ENCODE results near the gene C1orf21. TPM values are rescaled to one million over a fixed set of nuclear protein-coding genes. Genes with fewer than 3 reads are reported as not detected.

The C1orf21 gene
- total and polyA plus RNA-seq, 8 donors: 4.1 to 13.9 (median 7.7) TPM

- no peak for ATAC-seq
- Histone ChIP-seq H3K9me3 (no peaks in the 10 kb centered on the region), H3K27me3 (no peaks in the 10 kb centered on the region), H3K4me3 (no peak overlapping the region), H3K36me3 (no peaks in the 10 kb centered on the region), H3K4me1 (no peaks in the 10 kb centered on the region), H3K27ac (no peak overlapping the region)
- 93 to 94% methylated on average over 4 of the region's 4 CpGs for WGBS, 2 donors
- intact Hi-C loops (cut with DNase I): no loop called here
- no peak for DNase-seq
- no peak for TF ChIP-seq CTCF (IDR thresholded peaks at IDR 0.05)
- no peak for FAIRE-seq
These were observed 47.2 kb downstream of the C1orf21 start for GRCh38 chr1:184433956-184434502.

DNA sequence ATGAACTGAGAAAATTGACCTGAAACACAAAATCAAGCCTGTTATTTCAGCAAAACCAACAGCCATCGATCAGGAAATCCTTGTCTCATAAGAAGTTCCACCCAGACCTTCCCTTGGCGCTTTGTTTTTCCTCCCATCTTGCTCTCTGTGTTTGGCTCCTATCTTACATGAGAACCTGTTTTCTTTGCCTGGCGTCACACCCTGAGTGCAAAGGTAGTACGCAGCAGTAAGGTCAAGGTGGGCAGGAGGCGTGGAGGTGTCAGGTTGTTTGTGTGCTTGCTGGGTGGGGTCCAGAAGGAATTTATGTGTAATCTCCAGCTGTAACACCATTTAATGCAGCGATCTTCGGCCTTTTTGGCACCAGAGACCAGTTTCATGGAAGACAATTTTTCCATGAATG, 50.5 kb downstream of the C1orf21 start:
- peak in 1 of 6 donors; percentile 22 for DNase-seq
- Histone ChIP-seq H3K4me3 (no peak overlapping the region), H3K27me3 (no peaks in the 10 kb centered on the region), H3K27ac (no peak overlapping the region), H3K9me3 (no peaks in the 10 kb centered on the region), H3K4me1 (peaks cover 0 to 6% (median 0%) of the 10 kb centered on the region in 3 donors), H3K36me3 (no peaks in the 10 kb centered on the region)
- FAIRE-seq: no peak
- 50 to 64% methylated on average over 7 of the region's 7 CpGs for WGBS, 2 donors
- peak in 2 of 4 donors; percentile 45 to 54 for ATAC-seq
- intact Hi-C loops (cut with DNase I): no loop called here
- TF ChIP-seq CTCF (IDR thresholded peaks at IDR 0.05): no peak

DNA sequence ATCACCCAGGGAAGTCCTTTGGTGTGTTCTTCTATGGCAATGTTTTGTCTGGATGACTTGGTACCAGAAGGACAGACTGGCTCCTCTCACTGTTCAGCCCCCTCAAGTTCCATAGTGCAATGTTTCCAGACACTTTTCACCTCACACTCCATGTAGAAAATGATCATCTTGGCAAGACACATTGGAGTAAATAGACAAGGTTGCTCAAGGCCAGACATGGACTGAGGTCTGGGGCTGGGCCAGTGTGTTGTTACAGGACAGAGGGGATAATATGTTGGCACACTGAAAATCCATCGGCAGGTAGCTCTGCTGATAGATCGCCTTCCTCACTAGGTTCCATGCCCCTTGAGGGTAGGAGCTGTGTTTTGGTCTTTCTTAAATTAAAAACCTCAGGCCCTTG, 51.5 kb downstream of the C1orf21 start:
- Histone ChIP-seq H3K4me1 (peaks cover 0 to 13% (median 9%) of the 10 kb centered on the region in 3 donors), H3K27ac (no peak overlapping the region), H3K4me3 (no peak overlapping the region), H3K9me3 (no peaks in the 10 kb centered on the region), H3K36me3 (no peaks in the 10 kb centered on the region), H3K27me3 (no peaks in the 10 kb centered on the region)
- WGBS, 2 donors: 65 to 87% methylated on average over 2 of the region's 2 CpGs
- intact Hi-C loops (cut with DNase I): no loop called here
- ATAC-seq (peak in 2 of 4 donors; percentile 49 to 62), DNase-seq (no peak), FAIRE-seq (no peak)
- TF ChIP-seq CTCF (IDR thresholded peaks at IDR 0.05): no peak

DNA sequence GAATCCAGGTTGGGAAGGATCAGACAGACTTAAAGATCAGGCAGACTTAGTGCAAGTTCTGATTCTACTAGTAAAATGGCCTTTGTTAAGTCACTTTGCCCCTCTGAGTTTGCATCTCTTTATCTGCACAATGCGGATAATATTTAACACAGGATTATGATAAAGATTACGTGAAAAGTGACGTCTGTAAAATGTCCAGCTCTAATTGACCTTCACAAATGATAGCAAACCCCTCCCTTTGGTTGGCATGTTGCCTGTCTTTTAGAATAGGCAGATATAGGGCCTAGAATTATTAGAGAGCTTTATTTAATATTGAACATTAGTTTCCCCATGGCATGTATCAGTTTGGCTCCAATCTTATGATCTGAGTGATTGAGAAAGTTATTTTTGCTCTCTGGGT, 55.4 kb downstream of the C1orf21 start:
- FAIRE-seq (no peak), DNase-seq (no peak)

More for the DNA sequence above, 55.4 kb downstream of the C1orf21 start:
- H3K4me1 ChIP-seq: peaks cover 0 to 13% (median 10%) of the 10 kb centered on the region in 3 donors
- no peaks in the 10 kb centered on the region for H3K36me3 ChIP-seq
- H3K4me3 ChIP-seq: no peak overlapping the region
- peak in 1 of 4 donors; percentile 22 for ATAC-seq
- no peak overlapping the region for H3K27ac ChIP-seq
- no peaks in the 10 kb centered on the region for H3K9me3 ChIP-seq
- intact Hi-C loops (cut with DNase I): no loop called here
- H3K27me3 ChIP-seq: no peaks in the 10 kb centered on the region
- no peak for TF ChIP-seq CTCF (IDR thresholded peaks at IDR 0.05)
- WGBS, 2 donors: 11 to 21% methylated on average over 3 of the region's 3 CpGs
